HUES64 (cell line): ENCODE measurements around the gene DYSF.
"Not testable (repeated sequence)": the region's sequence is repeated elsewhere in the genome, so short reads cannot be mapped to it uniquely, and the experiment has no call there.

ENCODE experiments used
- H3K27ac ChIP-seq: 2 replicates; pipeline ENCODE4 v1.7.0; 2013; ENCODE audit warnings: low read depth, low read length, inconsistent platforms
- H3K27me3 ChIP-seq: 2 replicates; pipeline ENCODE4 v1.6.1; 2013; ENCODE audit warnings: mild to moderate bottlenecking, low read length; ENCODE audit not compliant: insufficient read depth
- H3K36me3 ChIP-seq: 2 replicates; pipeline ENCODE4 v1.6.1; 2013; ENCODE audit warnings: mild to moderate bottlenecking, low read length; ENCODE audit not compliant: insufficient read depth
- H3K4me1 ChIP-seq: 2 replicates; pipeline ENCODE4 v1.6.1; 2013; ENCODE audit warnings: mild to moderate bottlenecking, low read length, moderate library complexity; ENCODE audit not compliant: insufficient read depth
- H3K4me3 ChIP-seq: 2 replicates; pipeline ENCODE4 v1.5.1; 2013; ENCODE audit warnings: mild to moderate bottlenecking, low read length, moderate library complexity
- H3K9ac ChIP-seq: 2 replicates; pipeline ENCODE4 v1.6.1; 2013; ENCODE audit warnings: mild to moderate bottlenecking, low read depth, low read length
- H3K9me3 ChIP-seq: 2 replicates; pipeline ENCODE4 v1.6.1; 2013; ENCODE audit warnings: low read depth, low read length; ENCODE audit not compliant: insufficient read depth
- WGBS: fragments of 150-250, 120-280 bp; methylation state at CpG from one replicate; pipeline ENCODE4 v1.1.7; 2013; ENCODE audit warnings: missing lambda C conversion rate; 5-methylcytosine and 5-hydroxymethylcytosine counted together

Gene DYSF

GRCh38 chr2:71637736-71638135 lies 184.4 kb downstream of the DYSF start:
- Histone ChIP-seq H3K36me3 (no peaks in the 10 kb centered on the region), H3K9ac (no peak overlapping the region), H3K9me3 (no peaks in the 10 kb centered on the region), H3K27me3 (no peaks in the 10 kb centered on the region), H3K4me3 (no peak overlapping the region), H3K27ac (no peak overlapping the region), H3K4me1 (no peaks in the 10 kb centered on the region)
- WGBS: 84% methylated on average over 4 of the region's 4 CpGs

- H3K27ac ChIP-seq: no peak overlapping the region
- H3K9me3 ChIP-seq: no peaks in the 10 kb centered on the region
- no peaks in the 10 kb centered on the region for H3K4me1 ChIP-seq
- no peaks in the 10 kb centered on the region for H3K27me3 ChIP-seq
- WGBS: 96% methylated on average over 4 of the region's 4 CpGs
- no peak overlapping the region for H3K9ac ChIP-seq
- H3K36me3 ChIP-seq: no peaks in the 10 kb centered on the region
- H3K4me3 ChIP-seq: no peak overlapping the region
Observed at GRCh38 chr2:71639735-71640134, 186.4 kb downstream of the DYSF start.

GRCh38 chr2:71640489-71640888 lies 187.1 kb downstream of the DYSF start:
- Histone ChIP-seq H3K9ac (no peak overlapping the region), H3K27me3 (no peaks in the 10 kb centered on the region), H3K9me3 (no peaks in the 10 kb centered on the region), H3K4me1 (no peaks in the 10 kb centered on the region), H3K27ac (no peak overlapping the region), H3K36me3 (no peaks in the 10 kb centered on the region), H3K4me3 (no peak overlapping the region)
- WGBS: 95% methylated on average over 4 of the region's 5 CpGs

GRCh38 chr2:71643674-71644357 lies 190.5 kb downstream of the DYSF start:
- 91% methylated on average over 12 of the region's 13 CpGs for WGBS
- Histone ChIP-seq H3K27ac (no peak overlapping the region), H3K9ac (no peak overlapping the region), H3K36me3 (no peaks in the 10 kb centered on the region), H3K4me1 (no peaks in the 10 kb centered on the region), H3K27me3 (no peaks in the 10 kb centered on the region), H3K4me3 (no peak overlapping the region), H3K9me3 (no peaks in the 10 kb centered on the region)

GRCh38 chr2:71646028-71646427 lies 192.7 kb downstream of the DYSF start:
- no peaks in the 10 kb centered on the region for H3K9me3 ChIP-seq
- no peaks in the 10 kb centered on the region for H3K27me3 ChIP-seq
- H3K4me1 ChIP-seq: no peaks in the 10 kb centered on the region
- no peaks in the 10 kb centered on the region for H3K36me3 ChIP-seq
- WGBS: 97% methylated on average over 4 of the region's 4 CpGs
- no peak overlapping the region for H3K27ac ChIP-seq
- no peak overlapping the region for H3K9ac ChIP-seq
- no peak overlapping the region for H3K4me3 ChIP-seq

- H3K9me3 ChIP-seq: no peaks in the 10 kb centered on the region
- H3K36me3 ChIP-seq: no peaks in the 10 kb centered on the region
- H3K9ac ChIP-seq: no peak overlapping the region
- H3K27ac ChIP-seq: no peak overlapping the region
- no peaks in the 10 kb centered on the region for H3K27me3 ChIP-seq
- no CpG with 5 or more reads among the region's 1 CpG for WGBS
- H3K4me1 ChIP-seq: no peaks in the 10 kb centered on the region
- no peak overlapping the region for H3K4me3 ChIP-seq
Observed at GRCh38 chr2:71647356-71647755, 194.0 kb downstream of the DYSF start.

- Histone ChIP-seq H3K9me3 (peaks cover 14% of the 10 kb centered on the region; the same call in 1 of the 2 replicates), H3K4me1 (no peaks in the 10 kb centered on the region), H3K27me3 (no peaks in the 10 kb centered on the region), H3K36me3 (no peaks in the 10 kb centered on the region), H3K27ac (no peak overlapping the region), H3K9ac (no peak overlapping the region), H3K4me3 (no peak overlapping the region)
- WGBS: 94% methylated on average over 2 of the region's 2 CpGs
Observed at GRCh38 chr2:71655498-71655897, 202.1 kb downstream of the DYSF start.

GRCh38 chr2:71658256-71658655 lies 204.9 kb downstream of the DYSF start:
- not testable (repeated sequence) for H3K4me3 ChIP-seq, H3K27me3 ChIP-seq, H3K27ac ChIP-seq, H3K36me3 ChIP-seq, H3K9ac ChIP-seq, H3K4me1 ChIP-seq
- 64% methylated on average over 2 of the region's 2 CpGs for WGBS
- H3K9me3 ChIP-seq: peaks cover 14% of the 10 kb centered on the region; the same call in 1 of the 2 replicates

GRCh38 chr2:71658771-71659170 lies 205.4 kb downstream of the DYSF start:
- 91% methylated on average over 3 of the region's 3 CpGs for WGBS
- no peak overlapping the region for H3K27ac ChIP-seq
- H3K9ac ChIP-seq: no peak overlapping the region
- peaks cover 14% of the 10 kb centered on the region; the same call in 1 of the 2 replicates for H3K9me3 ChIP-seq
- no peaks in the 10 kb centered on the region for H3K36me3 ChIP-seq
- H3K27me3 ChIP-seq: no peaks in the 10 kb centered on the region
- no peaks in the 10 kb centered on the region for H3K4me1 ChIP-seq
- no peak overlapping the region for H3K4me3 ChIP-seq

- peaks cover 14% of the 10 kb centered on the region; the same call in 1 of the 2 replicates for H3K9me3 ChIP-seq
- WGBS: 87% methylated on average over 5 of the region's 5 CpGs
Observed at GRCh38 chr2:71659868-71660518, 206.6 kb downstream of the DYSF start.

GRCh38 chr2:71661782-71662181 lies 208.4 kb downstream of the DYSF start:
- H3K9me3 ChIP-seq: peaks cover 14% of the 10 kb centered on the region; the same call in 1 of the 2 replicates
- no peak overlapping the region for H3K27ac ChIP-seq
- no peaks in the 10 kb centered on the region for H3K4me1 ChIP-seq
- H3K27me3 ChIP-seq: no peaks in the 10 kb centered on the region
- no peak overlapping the region for H3K4me3 ChIP-seq
- no peak overlapping the region for H3K9ac ChIP-seq
- WGBS: 89% methylated on average over 3 of the region's 3 CpGs
- H3K36me3 ChIP-seq: no peaks in the 10 kb centered on the region

More at GRCh38 chr2:71659868-71660518, 206.6 kb downstream of the DYSF start:
- no peaks in the 10 kb centered on the region for H3K27me3 ChIP-seq
- H3K27ac ChIP-seq: no peak overlapping the region
- H3K9ac ChIP-seq: no peak overlapping the region
- no peak overlapping the region for H3K4me3 ChIP-seq
- H3K4me1 ChIP-seq: no peaks in the 10 kb centered on the region
- no peaks in the 10 kb centered on the region for H3K36me3 ChIP-seq
